ENCODE data around the gene ZNF334.

GRCh38 chr20:46477640-46478039, 35.7 kb downstream of the ZNF334 start:
- no peak for TF ChIP-seq ZSCAN20 (CRISPR knock-in tag; IDR thresholded peaks at IDR 0.05)
- TF ChIP-seq BCL3 (IDR thresholded peaks at IDR 0.05), result no peak
